Gastroesophageal sphincter (tissue), 3 donors: ENCODE data around the gene NTN3.

Experiments used
- CTCF ChIP-seq, 4 experiments: fragments of 200-600 bp in 2 of 4; fragments of 450-650 bp in 2 of 4; sonication (generic) in 1 of 4; IDR thresholded peaks; one replicate each; pipeline ENCODE4 v1.5.1; 2017 to 2019; ENCODE audit warnings: antibody characterized with exemption in 4 of 4, mild to moderate bottlenecking in 2 of 4, moderate library complexity in 2 of 4
- EP300 ChIP-seq: sonication (generic); formaldehyde crosslinking; IDR thresholded peaks from one replicate; pipeline ENCODE4 v1.6.1; 2017; ENCODE audit warnings: antibody characterized with exemption, mild to moderate bottlenecking
- POLR2A ChIP-seq, 2 donors: fragments of 450-650 bp; IDR thresholded peaks; one replicate each; pipeline ENCODE4 v1.6.1; 2017; ENCODE audit warnings: antibody characterized with exemption in 2 of 2, mild to moderate bottlenecking in 2 of 2, moderate library complexity in 1 of 2
- POLR2AphosphoS5 ChIP-seq: sonication (generic); formaldehyde crosslinking; IDR thresholded peaks from one replicate; pipeline ENCODE4 v1.6.1; 2017; ENCODE audit warnings: antibody characterized with exemption

- TF ChIP-seq POLR2AphosphoS5 = peak; percentile 26
- TF ChIP-seq POLR2A (IDR thresholded peaks at IDR 0.05) = no peak
- TF ChIP-seq CTCF (IDR thresholded peaks at IDR 0.05) = no peak
- no peak for TF ChIP-seq EP300
Observed at GRCh38 chr16:2459647-2460390, 11.3 kb upstream of the NTN3 start, which contains the start of gene TEDC2.
